Measurements from ENCODE around the gene MAPK1IP1L. TPM values are rescaled to one million over a fixed set of nuclear protein-coding genes. Genes with fewer than 3 reads are reported as not detected.

Gene MAPK1IP1L
- total and polyA plus RNA-seq, 7 experiments from 2014 or later = 63.1 to 143 (median 79.7) TPM

- intact Hi-C loops (cut with micrococcal nuclease) = loop anchor here in 1 of 2 donors (5.0 kb wide), 1 partner anchor 1388 kb away; no protein-coding TSS in a partner anchor
- H3K27me3 Mint-ChIP-seq = peaks cover 0 to 11% (median 0%) of the 10 kb centered on the region in 5 donors
- H3K27ac ChIP-seq (ENCODE audit: low read depth, low read length) = no peak overlapping the region
- DNase-seq = no peak
- peaks cover 0 to 3% (median 0%) of the 10 kb centered on the region in 7 donors for H3K4me1 Mint-ChIP-seq
- no peak for ATAC-seq
- ChIA-PET POLR2A (interaction anchor here (0.8 kb wide), 1 partner anchor 38 kb away, joined by 3 read pairs; no protein-coding TSS in a partner anchor), CTCF (interaction anchor here (0.6 to 0.8 kb wide), 2 partner anchors 11 to 20 kb away, joined by 3 to 4 read pairs; no protein-coding TSS in a partner anchor)
- H3K4me3 ChIP-seq (ENCODE audit: low read length) = no peak overlapping the region
- no peaks in the 10 kb centered on the region for H3K4me1 ChIP-seq (ENCODE audit: control insufficient read depth in 2 of 2, insufficient read depth in 2 of 2, low read length in 2 of 2)
- H3K27ac Mint-ChIP-seq = no peak overlapping the region
- no peak overlapping the region for H3K4me3 Mint-ChIP-seq
- H3K27me3 ChIP-seq (ENCODE audit: control insufficient read depth in 2 of 2, insufficient read depth in 2 of 2, low read length in 2 of 2) = no peaks in the 10 kb centered on the region
- no peaks in the 10 kb centered on the region for H3K9me3 ChIP-seq (ENCODE audit: control insufficient read depth in 2 of 3, low read length in 3 of 3)
- no peaks in the 10 kb centered on the region for H3K36me3 ChIP-seq (ENCODE audit: control insufficient read depth in 2 of 3, insufficient read depth in 3 of 3, low read length in 3 of 3)
- H3K36me3 Mint-ChIP-seq = no peaks in the 10 kb centered on the region
- H3K9me3 Mint-ChIP-seq = no peaks in the 10 kb centered on the region
Observed at GRCh38 chr14:55084401-55085059, 33.1 kb downstream of the MAPK1IP1L start.

DNA sequence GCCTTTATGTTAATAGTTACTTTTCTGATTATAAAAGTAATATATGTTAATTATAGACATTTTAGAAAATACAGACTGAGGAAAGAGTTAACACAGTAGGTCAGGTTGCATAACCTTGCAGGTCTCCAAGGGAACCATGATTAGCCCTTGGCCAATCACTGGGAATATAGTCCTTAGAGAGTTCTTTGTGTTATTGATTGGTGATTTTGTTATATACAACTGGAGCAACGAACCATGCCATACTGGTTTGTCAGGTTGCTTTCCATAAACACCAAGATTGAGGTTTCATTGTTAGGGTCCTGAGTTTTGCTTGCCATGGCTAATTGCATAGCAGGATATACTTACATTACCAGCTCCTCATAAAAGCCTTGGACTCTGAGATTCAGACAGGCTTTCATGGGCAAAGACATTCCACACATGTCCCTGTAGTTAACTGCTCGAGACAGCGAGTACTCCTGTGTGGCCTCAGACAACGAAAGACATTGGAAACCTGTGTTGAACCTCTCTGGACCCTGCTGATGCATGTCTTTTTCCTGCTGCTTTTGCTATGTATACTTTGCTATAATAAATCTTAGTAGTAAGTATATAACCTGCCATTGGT, 33.7 kb downstream of the MAPK1IP1L start:
- ChIA-PET POLR2A (interaction anchor here (0.8 kb wide), 1 partner anchor 38 kb away, joined by 3 read pairs; no protein-coding TSS in a partner anchor), CTCF (interaction anchor here (0.6 kb wide), 1 partner anchor 10 kb away, joined by 4 read pairs; no protein-coding TSS in a partner anchor)
- intact Hi-C loops (cut with micrococcal nuclease) = loop anchor here in 1 of 2 donors (5.0 kb wide), 1 partner anchor 1387 kb away; no protein-coding TSS in a partner anchor
- no peak for DNase-seq
- Histone ChIP-seq H3K9me3 (ENCODE audit: control insufficient read depth in 2 of 3, low read length in 3 of 3) (no peaks in the 10 kb centered on the region), H3K27me3 (ENCODE audit: control insufficient read depth in 2 of 2, insufficient read depth in 2 of 2, low read length in 2 of 2) (no peaks in the 10 kb centered on the region), H3K36me3 (ENCODE audit: control insufficient read depth in 2 of 3, insufficient read depth in 3 of 3, low read length in 3 of 3) (no peaks in the 10 kb centered on the region), H3K4me3 (ENCODE audit: low read length) (no peak overlapping the region), H3K27ac (ENCODE audit: low read depth, low read length) (no peak overlapping the region), H3K4me1 (ENCODE audit: control insufficient read depth in 2 of 2, insufficient read depth in 2 of 2, low read length in 2 of 2) (no peaks in the 10 kb centered on the region)
- H3K27ac Mint-ChIP-seq = no peak overlapping the region
- H3K9me3 Mint-ChIP-seq = no peaks in the 10 kb centered on the region
- no peak for ATAC-seq
- H3K4me1 Mint-ChIP-seq = peaks cover 0 to 4% (median 0%) of the 10 kb centered on the region in 7 donors
- no peaks in the 10 kb centered on the region for H3K36me3 Mint-ChIP-seq
- H3K4me3 Mint-ChIP-seq = no peak overlapping the region
- H3K27me3 Mint-ChIP-seq = peaks cover 0 to 11% (median 0%) of the 10 kb centered on the region in 5 donors

DNA sequence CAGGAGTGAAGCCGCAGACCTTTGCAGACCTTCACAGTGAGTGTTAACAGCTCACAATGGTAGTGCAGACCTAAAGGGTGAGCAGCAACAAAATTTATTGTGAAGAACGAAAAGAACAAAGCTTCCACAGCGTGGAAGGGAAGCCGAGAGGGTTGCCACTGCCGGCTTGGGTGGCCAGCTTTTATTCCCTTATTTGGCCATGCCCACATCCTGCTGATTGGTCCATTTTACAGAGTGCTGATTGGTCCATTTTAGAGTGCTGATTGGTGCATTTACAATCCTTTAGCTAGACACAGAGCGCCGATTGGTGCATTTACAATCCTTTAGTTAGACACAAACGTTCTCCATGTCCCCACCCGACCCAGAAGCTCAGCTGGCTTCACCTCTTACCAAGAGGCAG, 35.5 kb downstream of the MAPK1IP1L start:
- no peak overlapping the region for H3K27ac ChIP-seq (ENCODE audit: low read depth, low read length)
- no peaks in the 10 kb centered on the region for H3K36me3 ChIP-seq (ENCODE audit: control insufficient read depth in 2 of 3, insufficient read depth in 3 of 3, low read length in 3 of 3)
- no peaks in the 10 kb centered on the region for H3K27me3 ChIP-seq (ENCODE audit: control insufficient read depth in 2 of 2, insufficient read depth in 2 of 2, low read length in 2 of 2)
- ChIA-PET POLR2A (no interaction called here), CTCF (no interaction called here)
- no peak overlapping the region for H3K4me3 ChIP-seq (ENCODE audit: low read length)
- H3K9me3 ChIP-seq (ENCODE audit: control insufficient read depth in 2 of 3, low read length in 3 of 3) = no peaks in the 10 kb centered on the region
- ATAC-seq (no peak), DNase-seq (no peak)
- intact Hi-C loops (cut with micrococcal nuclease) = loop anchor here in 1 of 2 donors (5.0 kb wide), 1 partner anchor 1385 kb away; no protein-coding TSS in a partner anchor
- H3K4me1 ChIP-seq (ENCODE audit: control insufficient read depth in 2 of 2, insufficient read depth in 2 of 2, low read length in 2 of 2) = no peaks in the 10 kb centered on the region
- peaks cover 0 to 8% (median 0%) of the 10 kb centered on the region in 7 donors for H3K4me1 Mint-ChIP-seq
- no peaks in the 10 kb centered on the region for H3K9me3 Mint-ChIP-seq
- H3K27me3 Mint-ChIP-seq = peaks cover 0 to 5% (median 0%) of the 10 kb centered on the region in 5 donors
- no peak overlapping the region for H3K4me3 Mint-ChIP-seq
- H3K36me3 Mint-ChIP-seq = no peaks in the 10 kb centered on the region
- H3K27ac Mint-ChIP-seq = no peak overlapping the region

DNA sequence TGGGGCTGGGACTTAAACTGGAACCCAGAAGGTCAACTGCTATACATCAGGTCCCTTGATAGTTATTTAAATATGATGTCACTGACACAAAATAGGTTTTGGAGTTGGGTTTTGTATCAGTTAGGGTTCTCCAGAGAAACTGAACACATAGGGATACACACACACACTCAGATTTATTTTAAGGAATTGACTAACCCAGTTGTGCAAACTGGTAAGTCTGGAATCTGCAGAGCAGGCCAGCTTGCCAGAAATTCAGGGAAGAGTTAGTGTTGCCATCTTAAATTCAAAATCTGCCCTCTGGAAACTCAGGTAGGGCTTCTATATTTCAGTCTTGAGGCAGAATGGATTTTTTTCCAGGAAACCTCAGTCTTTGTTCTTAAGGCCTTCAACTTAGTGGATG, 36.9 kb downstream of the MAPK1IP1L start:
- Histone ChIP-seq H3K27me3 (ENCODE audit: control insufficient read depth in 2 of 2, insufficient read depth in 2 of 2, low read length in 2 of 2) (no peaks in the 10 kb centered on the region), H3K27ac (ENCODE audit: low read depth, low read length) (no peak overlapping the region), H3K9me3 (ENCODE audit: control insufficient read depth in 2 of 3, low read length in 3 of 3) (no peaks in the 10 kb centered on the region), H3K36me3 (ENCODE audit: control insufficient read depth in 2 of 3, insufficient read depth in 3 of 3, low read length in 3 of 3) (no peaks in the 10 kb centered on the region), H3K4me3 (ENCODE audit: low read length) (no peak overlapping the region), H3K4me1 (ENCODE audit: control insufficient read depth in 2 of 2, insufficient read depth in 2 of 2, low read length in 2 of 2) (no peaks in the 10 kb centered on the region)
- H3K27me3 Mint-ChIP-seq = peaks cover 0 to 4% (median 0%) of the 10 kb centered on the region in 5 donors
- H3K4me1 Mint-ChIP-seq = peaks cover 0 to 21% (median 0%) of the 10 kb centered on the region in 7 donors
- intact Hi-C loops (cut with micrococcal nuclease) = loop anchor here (2.0 to 5.0 kb wide), 2 partner anchors 40 to 1384 kb away; partner anchors contain the start of gene LGALS3 (in 1 of the 2)
- ATAC-seq = no peak
- no peaks in the 10 kb centered on the region for H3K36me3 Mint-ChIP-seq
- ChIA-PET POLR2A (no interaction called here), CTCF (no interaction called here)
- no peaks in the 10 kb centered on the region for H3K9me3 Mint-ChIP-seq
- DNase-seq = no peak
- no peak overlapping the region for H3K27ac Mint-ChIP-seq
- H3K4me3 Mint-ChIP-seq = no peak overlapping the region

GRCh38 chr14:55092341-55092740, 40.9 kb downstream of the MAPK1IP1L start:
- intact Hi-C loops (cut with micrococcal nuclease) = no loop called here
- no peak for DNase-seq
- ATAC-seq = no peak
- Mint-ChIP-seq H3K4me1 (peaks cover 4 to 30% (median 6%) of the 10 kb centered on the region in 7 donors), H3K36me3 (no peaks in the 10 kb centered on the region), H3K27ac (peak overlapping the region in 1 of 9 donors; percentile 24), H3K4me3 (no peak overlapping the region), H3K9me3 (no peaks in the 10 kb centered on the region), H3K27me3 (peaks cover 0 to 4% (median 0%) of the 10 kb centered on the region in 5 donors)
- CTCF ChIA-PET = interaction anchor here (1.4 kb wide), 1 partner anchor 68 kb away, joined by 4 read pairs; no protein-coding TSS in a partner anchor
- POLR2A ChIA-PET = no interaction called here
- Histone ChIP-seq H3K4me1 (ENCODE audit: control insufficient read depth in 2 of 2, insufficient read depth in 2 of 2, low read length in 2 of 2) (peaks cover 0 to 4% of the 10 kb centered on the region in 2 donors), H3K9me3 (ENCODE audit: control insufficient read depth in 2 of 3, low read length in 3 of 3) (no peaks in the 10 kb centered on the region), H3K27me3 (ENCODE audit: control insufficient read depth in 2 of 2, insufficient read depth in 2 of 2, low read length in 2 of 2) (no peaks in the 10 kb centered on the region), H3K36me3 (ENCODE audit: control insufficient read depth in 2 of 3, insufficient read depth in 3 of 3, low read length in 3 of 3) (no peaks in the 10 kb centered on the region), H3K27ac (ENCODE audit: low read depth, low read length) (no peak overlapping the region), H3K4me3 (ENCODE audit: low read length) (no peak overlapping the region)

DNA sequence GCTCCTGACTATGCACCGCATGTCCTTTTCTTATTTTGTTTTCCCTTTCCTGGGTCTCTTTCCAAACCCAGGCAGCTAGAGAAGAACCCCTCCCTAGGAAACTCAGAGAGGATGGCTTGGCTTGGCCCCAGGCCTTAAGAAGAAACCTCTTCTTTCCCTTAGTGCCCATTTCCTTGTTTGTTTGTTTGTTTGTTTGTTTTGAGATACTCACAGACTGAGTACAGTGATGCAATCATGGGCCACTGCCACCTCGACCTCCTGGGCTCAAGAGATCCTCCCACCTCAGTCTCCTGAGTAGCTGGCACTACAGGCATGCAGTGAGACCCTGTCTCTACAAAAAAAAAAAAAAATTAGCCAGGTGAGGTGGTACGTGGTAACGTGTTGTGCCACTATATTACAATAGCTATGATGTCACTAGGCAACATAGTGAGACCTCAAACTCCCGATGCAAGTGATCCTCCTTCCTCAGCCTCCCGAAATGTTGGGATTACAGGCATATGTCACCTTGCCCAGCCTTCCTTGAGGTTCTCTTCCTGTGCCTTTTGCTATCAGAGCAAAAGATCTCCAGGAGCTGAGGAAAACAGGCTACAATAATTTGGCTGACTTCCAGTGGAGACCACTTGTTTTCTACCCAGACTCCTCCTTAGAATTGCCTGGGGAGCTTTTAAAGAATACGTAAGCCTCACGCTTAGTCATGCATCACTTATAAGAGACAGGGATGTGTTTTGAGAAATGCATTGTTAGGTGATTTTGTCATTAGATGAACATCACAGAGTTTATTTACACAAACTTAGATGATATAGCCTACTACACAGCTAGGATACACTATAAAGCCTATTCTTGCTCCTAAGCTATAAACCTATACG, 43.1 kb downstream of the MAPK1IP1L start:
- ATAC-seq (no peak), DNase-seq (no peak)
- Mint-ChIP-seq H3K27me3 (peaks cover 0 to 4% (median 0%) of the 10 kb centered on the region in 5 donors), H3K4me3 (no peak overlapping the region), H3K4me1 (peaks cover 12 to 43% (median 17%) of the 10 kb centered on the region in 7 donors), H3K27ac (no peak overlapping the region), H3K36me3 (peaks cover 0 to 3% (median 0%) of the 10 kb centered on the region in 5 donors), H3K9me3 (peaks cover 0 to 3% (median 0%) of the 10 kb centered on the region in 11 donors)
- no peak overlapping the region for H3K27ac ChIP-seq (ENCODE audit: low read depth, low read length)
- no peaks in the 10 kb centered on the region for H3K9me3 ChIP-seq (ENCODE audit: control insufficient read depth in 2 of 3, low read length in 3 of 3)
- H3K36me3 ChIP-seq (ENCODE audit: control insufficient read depth in 2 of 3, insufficient read depth in 3 of 3, low read length in 3 of 3) = no peaks in the 10 kb centered on the region
- POLR2A ChIA-PET = interaction anchor here (0.6 kb wide), 2 partner anchors 9 to 22 kb away, joined by 3 read pairs; no protein-coding TSS in a partner anchor
- no peaks in the 10 kb centered on the region for H3K27me3 ChIP-seq (ENCODE audit: control insufficient read depth in 2 of 2, insufficient read depth in 2 of 2, low read length in 2 of 2)
- peaks cover 0 to 14% of the 10 kb centered on the region in 2 donors for H3K4me1 ChIP-seq (ENCODE audit: control insufficient read depth in 2 of 2, insufficient read depth in 2 of 2, low read length in 2 of 2)
- H3K4me3 ChIP-seq (ENCODE audit: low read length) = no peak overlapping the region
- CTCF ChIA-PET = interaction anchor here (0.5 to 1.4 kb wide), 5 partner anchors 24 to 504 kb away, joined by 3 to 4 read pairs (median 3); partner anchors contain the start of gene MAPK1IP1L
- intact Hi-C loops (cut with micrococcal nuclease) = loop anchor here in 1 of 2 donors (1.0 kb wide), 1 partner anchor 38 kb away; no protein-coding TSS in a partner anchor
